DND-41 (cell line): ENCODE measurements around the gene LCE3A.

Source experiments
- CTCF ChIP-seq: IDR thresholded peaks from 2 replicates; pipeline ENCODE4 v1.5.1; 2012; ENCODE audit warnings: borderline replicate concordance, low read length, moderate library complexity, mild to moderate bottlenecking; ENCODE audit not compliant: poor library complexity, severe bottlenecking; ENCODE audit errors: extremely low read depth
- EZH2 ChIP-seq: IDR thresholded peaks from 3 replicates; pipeline ENCODE4 v1.6.1; 2012; ENCODE audit warnings: borderline replicate concordance, low read depth, mild to moderate bottlenecking, moderate library complexity, low read length, inconsistent platforms; ENCODE audit not compliant: severe bottlenecking

- TF ChIP-seq EZH2 (no peak), CTCF (no peak)
These were observed 35.7 kb upstream of the LCE3A start for GRCh38 chr1:152658649-152659048.
